Measurements from ENCODE around the gene TRIM23. TPM values are rescaled to one million over a fixed set of nuclear protein-coding genes. Genes with fewer than 3 reads are reported as not detected.

TRIM23 gene
- total and polyA plus RNA-seq, 2 donors (not counting 1 experiment from before 2014, with no cell fraction given) = 3.1 to 21.0 TPM

DNA sequence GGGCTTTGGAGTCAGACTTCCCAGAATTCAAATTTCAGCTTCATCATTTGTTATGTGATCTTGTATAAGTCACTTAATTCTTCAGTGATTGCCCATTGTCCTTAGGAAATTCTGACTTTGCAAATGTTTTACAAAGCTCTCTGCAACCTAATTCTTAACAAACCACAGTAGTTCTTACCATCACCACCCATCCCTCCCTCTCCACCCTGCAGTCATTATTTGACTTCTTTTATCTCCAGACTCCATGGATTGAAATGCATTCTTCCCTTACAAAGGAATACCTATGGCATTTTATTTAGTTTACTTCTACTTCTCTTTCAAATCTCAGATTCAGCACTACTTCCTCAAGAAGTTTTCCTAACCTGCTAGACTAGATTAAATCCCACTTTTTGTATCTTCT, 23.8 kb upstream of the TRIM23 start:
- no peak overlapping the region for H3K9ac ChIP-seq (ENCODE audit: low read length)
- no peak for ATAC-seq (ENCODE audit: low read depth)
- no peak for TF ChIP-seq EZH2 (IDR thresholded peaks at IDR 0.05; ENCODE audit: borderline replicate concordance, insufficient read depth, low read depth, low read length, poor library complexity, severe bottlenecking)
- TF ChIP-seq, protein P1, sequence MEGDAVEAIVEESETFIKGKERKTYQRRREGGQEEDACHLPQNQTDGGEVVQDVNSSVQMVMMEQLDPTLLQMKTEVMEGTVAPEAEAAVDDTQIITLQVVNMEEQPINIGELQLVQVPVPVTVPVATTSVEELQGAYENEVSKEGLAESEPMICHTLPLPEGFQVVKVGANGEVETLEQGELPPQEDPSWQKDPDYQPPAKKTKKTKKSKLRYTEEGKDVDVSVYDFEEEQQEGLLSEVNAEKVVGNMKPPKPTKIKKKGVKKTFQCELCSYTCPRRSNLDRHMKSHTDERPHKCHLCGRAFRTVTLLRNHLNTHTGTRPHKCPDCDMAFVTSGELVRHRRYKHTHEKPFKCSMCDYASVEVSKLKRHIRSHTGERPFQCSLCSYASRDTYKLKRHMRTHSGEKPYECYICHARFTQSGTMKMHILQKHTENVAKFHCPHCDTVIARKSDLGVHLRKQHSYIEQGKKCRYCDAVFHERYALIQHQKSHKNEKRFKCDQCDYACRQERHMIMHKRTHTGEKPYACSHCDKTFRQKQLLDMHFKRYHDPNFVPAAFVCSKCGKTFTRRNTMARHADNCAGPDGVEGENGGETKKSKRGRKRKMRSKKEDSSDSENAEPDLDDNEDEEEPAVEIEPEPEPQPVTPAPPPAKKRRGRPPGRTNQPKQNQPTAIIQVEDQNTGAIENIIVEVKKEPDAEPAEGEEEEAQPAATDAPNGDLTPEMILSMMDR (IDR thresholded peaks at IDR 0.05) = no peak
- CTCF ChIA-PET = no interaction called here
- H2AFZ ChIP-seq (ENCODE audit: insufficient read depth, low read depth, low read length, poor library complexity, severe bottlenecking) = no peak overlapping the region
- no peak overlapping the region for H3K4me2 ChIP-seq (replicated peaks; ENCODE audit: low read depth, low read length, poor library complexity, severe bottlenecking)
- H3K27me3 Mint-ChIP-seq = no peaks in the 10 kb centered on the region
- H3K79me2 ChIP-seq (ENCODE audit: control insufficient read depth, insufficient read depth, low read length) = peaks cover 2% of the 10 kb centered on the region
- H3K4me1 Mint-ChIP-seq = no peaks in the 10 kb centered on the region
- no peaks in the 10 kb centered on the region for H3K4me1 ChIP-seq (ENCODE audit: control insufficient read depth in 2 of 2, insufficient read depth in 2 of 2, low read length in 2 of 2)
- H3K27me3 ChIP-seq (replicated peaks in 1 of 4; ENCODE audit: control extremely low read depth in 1 of 4, control insufficient read depth in 3 of 4, insufficient read depth in 4 of 4, low read length in 3 of 4) = no peaks in the 10 kb centered on the region
- H3K9me3 Mint-ChIP-seq (ENCODE audit: insufficient read depth) = no peaks in the 10 kb centered on the region
- H3K4me3 Mint-ChIP-seq = no peak overlapping the region
- POLR2A ChIA-PET = no interaction called here
- H3K36me3 ChIP-seq (replicated peaks in 1 of 2; ENCODE audit: control extremely low read depth in 1 of 2, control insufficient read depth in 1 of 2, extremely low read depth in 1 of 2, insufficient read depth in 2 of 2, low read length in 1 of 2) = peaks cover 2 to 5% of the 10 kb centered on the region in 2 experiments
- no peak for DNase-seq
- H3K9me3 ChIP-seq (ENCODE audit: control extremely low read depth in 1 of 3, control insufficient read depth in 2 of 3, insufficient read depth in 1 of 3, low read length in 2 of 3) = no peaks in the 10 kb centered on the region
- no peak overlapping the region for H3K4me3 ChIP-seq (ENCODE audit: control extremely low read depth in 1 of 5, extremely low read depth in 1 of 5, insufficient read depth in 1 of 5, low read depth in 2 of 5, low read length in 4 of 5)
- no peak overlapping the region for H3K27ac Mint-ChIP-seq
- no peak overlapping the region for H3K27ac ChIP-seq (ENCODE audit: low read length in 2 of 2)
- intact Hi-C loops (cut with micrococcal nuclease) = no loop called here
- no peaks in the 10 kb centered on the region for H4K20me1 ChIP-seq (ENCODE audit: control insufficient read depth, insufficient read depth, low read length, poor library complexity, severe bottlenecking)

DNA sequence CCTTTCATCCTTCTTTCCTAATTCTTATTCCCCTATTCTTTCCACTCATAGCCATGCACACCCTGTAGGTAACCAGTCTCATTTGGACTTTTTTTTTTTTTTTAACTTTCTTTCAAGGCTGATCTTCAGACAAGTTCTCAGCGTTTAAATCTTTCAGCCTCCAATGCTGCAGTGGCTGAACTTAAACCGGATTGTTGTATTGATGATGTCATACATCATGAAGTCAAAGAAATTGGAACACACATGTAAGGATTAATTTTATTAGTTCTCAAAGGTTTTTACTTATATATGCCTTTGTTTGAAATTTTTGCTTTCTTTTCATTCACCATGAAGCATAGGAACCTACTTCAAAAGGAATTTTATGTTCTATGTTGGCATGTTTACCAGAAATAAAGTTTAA, 22.8 kb upstream of the TRIM23 start:
- no CpG with 5 or more reads among the region's 2 CpGs for WGBS (ENCODE audit: insufficient coverage)
- no peak overlapping the region for H3K27ac Mint-ChIP-seq
- TF ChIP-seq, protein P1 (IDR thresholded peaks at IDR 0.05) = no peak
- TF ChIP-seq EZH2 (IDR thresholded peaks at IDR 0.05; ENCODE audit: borderline replicate concordance, insufficient read depth, low read depth, low read length, poor library complexity, severe bottlenecking) = no peak
- DNase-seq = no peak
- H2AFZ ChIP-seq (ENCODE audit: insufficient read depth, low read depth, low read length, poor library complexity, severe bottlenecking) = no peak overlapping the region
- H3K4me1 Mint-ChIP-seq = no peaks in the 10 kb centered on the region
- H3K4me1 ChIP-seq (ENCODE audit: control insufficient read depth in 2 of 2, insufficient read depth in 2 of 2, low read length in 2 of 2) = no peaks in the 10 kb centered on the region
- no peak overlapping the region for H3K4me3 Mint-ChIP-seq
- CTCF ChIA-PET = no interaction called here
- no peaks in the 10 kb centered on the region for H3K9me3 ChIP-seq (ENCODE audit: control extremely low read depth in 1 of 3, control insufficient read depth in 2 of 3, insufficient read depth in 1 of 3, low read length in 2 of 3)
- no peak overlapping the region for H3K4me2 ChIP-seq (replicated peaks; ENCODE audit: low read depth, low read length, poor library complexity, severe bottlenecking)
- H3K27me3 Mint-ChIP-seq = no peaks in the 10 kb centered on the region
- H3K4me3 ChIP-seq (ENCODE audit: control extremely low read depth in 1 of 5, extremely low read depth in 1 of 5, insufficient read depth in 1 of 5, low read depth in 2 of 5, low read length in 4 of 5) = no peak overlapping the region
- ATAC-seq (ENCODE audit: low read depth) = no peak
- H3K36me3 ChIP-seq (replicated peaks in 1 of 2; ENCODE audit: control extremely low read depth in 1 of 2, control insufficient read depth in 1 of 2, extremely low read depth in 1 of 2, insufficient read depth in 2 of 2, low read length in 1 of 2) = peaks cover 2 to 5% of the 10 kb centered on the region in 2 experiments
- peaks cover 2% of the 10 kb centered on the region for H3K79me2 ChIP-seq (ENCODE audit: control insufficient read depth, insufficient read depth, low read length)
- H3K27me3 ChIP-seq (replicated peaks in 1 of 4; ENCODE audit: control extremely low read depth in 1 of 4, control insufficient read depth in 3 of 4, insufficient read depth in 4 of 4, low read length in 3 of 4) = no peaks in the 10 kb centered on the region
- intact Hi-C loops (cut with micrococcal nuclease) = no loop called here
- no peaks in the 10 kb centered on the region for H4K20me1 ChIP-seq (ENCODE audit: control insufficient read depth, insufficient read depth, low read length, poor library complexity, severe bottlenecking)
- no peak overlapping the region for H3K27ac ChIP-seq (ENCODE audit: low read length in 2 of 2)
- H3K9me3 Mint-ChIP-seq (ENCODE audit: insufficient read depth) = no peaks in the 10 kb centered on the region
- POLR2A ChIA-PET = no interaction called here
- no peak overlapping the region for H3K9ac ChIP-seq (ENCODE audit: low read length)

All from B cell (primary cell).